ENCODE measurements around the gene DAZAP2.
A peak's percentile ranks its signal among the peaks of the same experiment; 100 is the strongest.
"Not testable (repeated sequence)": the region's sequence is repeated elsewhere in the genome, so short reads cannot be mapped to it uniquely, and the experiment has no call there.

The DAZAP2 gene

GRCh38 chr12:51217133-51217967 is 21.3 kb upstream of the DAZAP2 start:
- peak; percentile 18 to 54 (median 21) for DNase-seq

- peak; percentile 79 to 86 (median 85) for DNase-seq
These were observed 20.5 kb upstream of the DAZAP2 start, which contains the start of gene POU6F1 for GRCh38 chr12:51217968-51218606. Gene POU6F1 (minus strand): TSS chr12:51218062. CDS start chr12:51206836, 11,226 bp downstream.

GRCh38 chr12:51218607-51219161 is 19.9 kb upstream of the DAZAP2 start:
- DNase-seq: no peak

GRCh38 chr12:51219322-51219721 is 19.3 kb upstream of the DAZAP2 start:
- DNase-seq: no peak

- DNase-seq: not testable (repeated sequence)
These were observed 18.8 kb upstream of the DAZAP2 start for GRCh38 chr12:51219857-51220256.

GRCh38 chr12:51222461-51222860 is 16.2 kb upstream of the DAZAP2 start:
- DNase-seq: no peak

GRCh38 chr12:51224625-51225024 is 14.0 kb upstream of the DAZAP2 start:
- no peak for DNase-seq

GRCh38 chr12:51225234-51225633 is 13.4 kb upstream of the DAZAP2 start:
- DNase-seq: no peak

- DNase-seq: no peak
These were observed 12.9 kb upstream of the DAZAP2 start for GRCh38 chr12:51225771-51226170.

GRCh38 chr12:51227112-51227511 is 11.5 kb upstream of the DAZAP2 start:
- DNase-seq: not testable (repeated sequence)

- DNase-seq: no peak
These were observed 10.7 kb upstream of the DAZAP2 start for GRCh38 chr12:51227962-51228361.

- no peak for DNase-seq
These were observed 9.4 kb upstream of the DAZAP2 start for GRCh38 chr12:51229116-51229809.

- DNase-seq: no peak
These were observed 6.0 kb upstream of the DAZAP2 start for GRCh38 chr12:51232642-51233041.

GRCh38 chr12:51234530-51234929 is 4.1 kb upstream of the DAZAP2 start:
- DNase-seq: no peak

- no peak for DNase-seq
These were observed 553 bp upstream of the DAZAP2 start for GRCh38 chr12:51238037-51238509.

- no peak for DNase-seq
These were observed 2.3 kb downstream of the DAZAP2 start for GRCh38 chr12:51240971-51241370.

GRCh38 chr12:51242120-51242519 is 3.5 kb downstream of the DAZAP2 start:
- DNase-seq: peak; percentile 75 to 79 (median 75)

- DNase-seq: peak; percentile 72 to 81 (median 80)
These were observed 4.2 kb downstream of the DAZAP2 start for GRCh38 chr12:51242876-51243275.

GRCh38 chr12:51244269-51244668 is 5.6 kb downstream of the DAZAP2 start:
- DNase-seq: no peak

GRCh38 chr12:51245476-51246253 is 7.0 kb downstream of the DAZAP2 start:
- DNase-seq: no peak

- peak; percentile 83 to 93 (median 88) for DNase-seq
These were observed 7.7 kb downstream of the DAZAP2 start for GRCh38 chr12:51246254-51246853.
